Stomach (tissue), 9 donors: Measurements from ENCODE around the gene LUZP2. TPM values are rescaled to one million over a fixed set of nuclear protein-coding genes. Genes with fewer than 3 reads are reported as not detected.

Source experiments
- DNase-seq, 2 donors: peaks; one replicate each; pipeline versions ENCODE4 v3.0.0 to v3.0.0-alpha.2; 2013 to 2019
- H3K27ac ChIP-seq, 5 donors: fragments of 200-600 bp in 4 of 5; sonication (generic) in 4 of 5; one replicate each; pipeline ENCODE4 v1.5.1; 2013 to 2019; ENCODE audit warnings: mild to moderate bottlenecking in 1 of 5, moderate library complexity in 1 of 5
- H3K27me3 ChIP-seq, 3 donors: fragments of 200-600 bp; sonication (generic); one replicate each; pipeline ENCODE4 v1.5.1; 2017 to 2019; ENCODE audit warnings: mixed run types in 1 of 3
- H3K36me3 ChIP-seq, 4 donors: fragments of 200-600 bp; sonication (generic); 1 replicate in 3 of 4; 2 replicates in 1 of 4; pipeline ENCODE4 v1.5.1; 2016 to 2019
- H3K4me1 ChIP-seq, 4 donors: fragments of 200-600 bp; sonication (generic); one replicate each; pipeline ENCODE4 v1.5.1; 2016 to 2019
- H3K4me3 ChIP-seq, 4 donors: fragments of 200-600 bp; sonication (generic) in 3 of 4; one replicate each; pipeline ENCODE4 v1.5.1; 2016 to 2019; ENCODE audit warnings: mild to moderate bottlenecking in 1 of 4
- H3K9me3 ChIP-seq, 4 donors: fragments of 200-600 bp; sonication (generic); one replicate each; pipeline ENCODE4 v1.5.1; 2016 to 2019
- EP300 ChIP-seq: sonication (generic); formaldehyde crosslinking; IDR thresholded peaks from one replicate; pipeline ENCODE4 v1.6.1; 2017; ENCODE audit warnings: antibody characterized with exemption
- POLR2A ChIP-seq, 4 donors: fragments of 450-650 bp; IDR thresholded peaks; one replicate each; pipeline ENCODE4 v1.6.1; 2016; ENCODE audit warnings: antibody characterized with exemption in 4 of 4, control low read depth in 2 of 4, mild to moderate bottlenecking in 1 of 4, moderate library complexity in 1 of 4
- POLR2AphosphoS5 ChIP-seq, 3 donors: sonication (generic); formaldehyde crosslinking; IDR thresholded peaks; one replicate each; pipeline ENCODE4 v1.6.1; 2016; ENCODE audit warnings: antibody characterized with exemption in 3 of 3
- WGBS, 5 donors: extraction: QIAGEN DNeasy Blood & Tissue Kit in 3 of 5; methylation state at CpG; one replicate each; pipeline versions ENCODE4 v1.1.5 to v1.1.7; 2013 to 2018; 5-methylcytosine and 5-hydroxymethylcytosine counted together
- intact Hi-C: fragments of 100-400 bp; cut with DNase I; formaldehyde crosslinking; loops from one replicate; pipeline ENCODE4 v1.15.1; 2023; ENCODE audit warnings: low total_unique reads
- polyA plus RNA-seq, 3 donors: library from polyadenylated mRNA; stranded (reverse); fragments of 200-250 nt; gene quantifications; one replicate each; pipeline ENCODE4 v1.2.3, GENCODE V29; 2013
- total RNA-seq, 5 donors: library from RNA; depleted of rRNA; stranded (reverse); fragments of >200 nt; gene quantifications; one replicate each; pipeline versions ENCODE4 v1.1.0 to v1.2.3, GENCODE V29; 2014 to 2016
- TF ChIP-seq, protein P1 (sequence below), 7 experiments: fragments of 450-650 bp in 4 of 7; fragments of 200-600 bp in 3 of 7; sonication (generic) in 3 of 7; IDR thresholded peaks; one replicate each; pipeline ENCODE4 v1.5.1; 2016 to 2019; ENCODE audit warnings: antibody characterized with exemption in 7 of 7, control low read depth in 2 of 7, mild to moderate bottlenecking in 1 of 7
- donor health status: healthy with polysubstance abuse.
- donor health status: Bipolar disorder and iron deficiency.
- donor health status: healthy.

The LUZP2 gene
- total and polyA plus RNA-seq, 8 donors = 0.06 to 6.8 (median 0.23) TPM; not detected in 4

DNA sequence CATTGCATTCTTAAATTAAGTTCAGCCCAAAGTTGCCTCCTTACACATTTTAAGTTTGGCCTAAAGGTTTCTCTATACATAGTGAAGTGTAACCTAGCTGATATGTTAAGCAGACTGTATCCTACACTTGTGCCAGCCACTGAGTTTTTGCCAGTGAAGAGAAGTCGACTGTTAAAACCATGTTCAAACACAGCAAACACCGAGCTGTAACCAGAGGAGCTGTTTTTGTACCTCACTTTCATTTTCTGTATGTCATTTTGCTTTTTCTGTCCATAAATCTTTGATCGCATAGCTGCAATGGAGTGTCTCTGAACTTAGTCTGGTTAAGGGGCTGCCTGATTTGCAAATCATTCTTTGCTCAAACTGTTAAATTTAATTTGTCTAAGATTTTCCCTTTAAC, 403.7 kb downstream of the LUZP2 start:
- peaks cover 0 to 10% (median 3%) of the 10 kb centered on the region in 4 donors for H3K9me3 ChIP-seq
- intact Hi-C loops = no loop called here
- no peaks in the 10 kb centered on the region for H3K36me3 ChIP-seq
- H3K27me3 ChIP-seq = no peaks in the 10 kb centered on the region
- H3K27ac ChIP-seq = no peak overlapping the region
- no peak for TF ChIP-seq POLR2A (IDR thresholded peaks at IDR 0.05)
- TF ChIP-seq, protein P1, sequence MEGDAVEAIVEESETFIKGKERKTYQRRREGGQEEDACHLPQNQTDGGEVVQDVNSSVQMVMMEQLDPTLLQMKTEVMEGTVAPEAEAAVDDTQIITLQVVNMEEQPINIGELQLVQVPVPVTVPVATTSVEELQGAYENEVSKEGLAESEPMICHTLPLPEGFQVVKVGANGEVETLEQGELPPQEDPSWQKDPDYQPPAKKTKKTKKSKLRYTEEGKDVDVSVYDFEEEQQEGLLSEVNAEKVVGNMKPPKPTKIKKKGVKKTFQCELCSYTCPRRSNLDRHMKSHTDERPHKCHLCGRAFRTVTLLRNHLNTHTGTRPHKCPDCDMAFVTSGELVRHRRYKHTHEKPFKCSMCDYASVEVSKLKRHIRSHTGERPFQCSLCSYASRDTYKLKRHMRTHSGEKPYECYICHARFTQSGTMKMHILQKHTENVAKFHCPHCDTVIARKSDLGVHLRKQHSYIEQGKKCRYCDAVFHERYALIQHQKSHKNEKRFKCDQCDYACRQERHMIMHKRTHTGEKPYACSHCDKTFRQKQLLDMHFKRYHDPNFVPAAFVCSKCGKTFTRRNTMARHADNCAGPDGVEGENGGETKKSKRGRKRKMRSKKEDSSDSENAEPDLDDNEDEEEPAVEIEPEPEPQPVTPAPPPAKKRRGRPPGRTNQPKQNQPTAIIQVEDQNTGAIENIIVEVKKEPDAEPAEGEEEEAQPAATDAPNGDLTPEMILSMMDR (IDR thresholded peaks at IDR 0.05) = no peak
- TF ChIP-seq POLR2AphosphoS5 (IDR thresholded peaks at IDR 0.05) = no peak
- TF ChIP-seq EP300 = no peak
- no peak for DNase-seq
- no peak overlapping the region for H3K4me3 ChIP-seq
- H3K4me1 ChIP-seq = peaks cover 0 to 3% (median 0%) of the 10 kb centered on the region in 4 donors
- WGBS, 5 donors = 26 to 50% (median 32%) methylated on average over 3 of the region's 3 CpGs

- Histone ChIP-seq H3K27me3 (no peaks in the 10 kb centered on the region), H3K27ac (no peak overlapping the region), H3K4me1 (peaks cover 0 to 3% (median 0%) of the 10 kb centered on the region in 4 donors), H3K9me3 (peaks cover 0 to 6% (median 2%) of the 10 kb centered on the region in 4 donors), H3K36me3 (no peaks in the 10 kb centered on the region), H3K4me3 (no peak overlapping the region)
- TF ChIP-seq POLR2A (IDR thresholded peaks at IDR 0.05) (no peak), POLR2AphosphoS5 (IDR thresholded peaks at IDR 0.05) (no peak), EP300 (no peak)
- TF ChIP-seq, protein P1 (IDR thresholded peaks at IDR 0.05) = no peak
- DNase-seq = no peak
- intact Hi-C loops = no loop called here
- WGBS, 5 donors = 47 to 70% (median 61%) methylated on average over 1 of the region's 1 CpG
Measured at GRCh38 chr11:24900960-24901549, 404.2 kb downstream of the LUZP2 start.

DNA sequence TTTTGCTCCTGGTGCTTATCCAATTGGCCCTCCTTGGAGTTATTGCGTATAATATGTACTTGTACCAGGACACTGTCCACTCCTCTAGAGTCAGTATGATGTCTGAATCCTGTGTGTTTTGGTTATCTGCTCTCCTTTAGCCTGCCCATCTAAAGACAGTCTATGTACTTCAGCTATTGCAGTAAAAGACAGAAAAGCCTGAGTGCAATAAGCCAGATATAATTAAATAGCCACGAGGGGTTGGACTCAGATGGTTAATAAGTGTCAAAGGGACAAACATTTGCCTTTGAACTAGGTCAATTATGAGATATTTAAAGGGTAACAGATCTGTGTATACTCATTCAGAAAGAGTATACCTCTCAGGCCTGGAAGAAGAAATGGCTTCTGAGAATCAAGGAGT, 406.7 kb downstream of the LUZP2 start:
- WGBS, 5 donors = 52 to 58% (median 58%) methylated on average over 2 of the region's 2 CpGs
- H3K27ac ChIP-seq = no peak overlapping the region
- intact Hi-C loops = no loop called here
- H3K9me3 ChIP-seq = no peaks in the 10 kb centered on the region
- no peak overlapping the region for H3K4me3 ChIP-seq
- TF ChIP-seq, protein P1 (IDR thresholded peaks at IDR 0.05) = no peak
- no peak for TF ChIP-seq POLR2AphosphoS5 (IDR thresholded peaks at IDR 0.05)
- no peak for TF ChIP-seq EP300
- TF ChIP-seq POLR2A (IDR thresholded peaks at IDR 0.05) = no peak
- no peaks in the 10 kb centered on the region for H3K36me3 ChIP-seq
- DNase-seq = no peak
- H3K4me1 ChIP-seq = peaks cover 0 to 3% (median 0%) of the 10 kb centered on the region in 4 donors
- no peaks in the 10 kb centered on the region for H3K27me3 ChIP-seq

- intact Hi-C loops = no loop called here
- DNase-seq = no peak
- peaks cover 0 to 13% (median 0%) of the 10 kb centered on the region in 4 donors for H3K9me3 ChIP-seq
- no peaks in the 10 kb centered on the region for H3K27me3 ChIP-seq
- no peak overlapping the region for H3K27ac ChIP-seq
- no peaks in the 10 kb centered on the region for H3K36me3 ChIP-seq
- H3K4me1 ChIP-seq = no peaks in the 10 kb centered on the region
- TF ChIP-seq POLR2A (IDR thresholded peaks at IDR 0.05) (no peak), POLR2AphosphoS5 (IDR thresholded peaks at IDR 0.05) (no peak), EP300 (no peak)
- TF ChIP-seq, protein P1 (IDR thresholded peaks at IDR 0.05) = no peak
- no peak overlapping the region for H3K4me3 ChIP-seq
- 75 to 86% (median 82%) methylated on average over 1 of the region's 1 CpG for WGBS, 5 donors
Measured at GRCh38 chr11:24925091-24925490, 428.2 kb downstream of the LUZP2 start.
